Left lung (tissue), 10 donors: ENCODE measurements around the gene ZNF585A. TPM values are rescaled to one million over a fixed set of nuclear protein-coding genes. Genes with fewer than 3 reads are reported as not detected.
"Not testable (repeated sequence)": the region's sequence is repeated elsewhere in the genome, so short reads cannot be mapped to it uniquely, and the experiment has no call there.

Experiments used
- ATAC-seq: fragments of 200-7000 bp; cut with Tn5 transposase; one replicate; pipeline ENCODE4 v1.9.1; 2020; ENCODE audit warnings: moderate library complexity
- DNase-seq, 4 donors: peaks; one replicate each; pipeline ENCODE4 v3.0.0-alpha.2; 2013 to 2020
- H3K27ac ChIP-seq, 2 donors: fragments of 200-600 bp; sonication (generic) in 1 of 2; one replicate each; pipeline versions ENCODE4 v1.5.0 to v1.8.0; 2020 to 2021
- H3K27me3 ChIP-seq, 2 donors: fragments of 200-600 bp; sonication (generic) in 1 of 2; one replicate each; pipeline versions ENCODE4 v1.5.0 to v1.8.0; 2020 to 2021
- H3K36me3 ChIP-seq, 2 donors: fragments of 200-600 bp; sonication (generic) in 1 of 2; one replicate each; pipeline versions ENCODE4 v1.5.0 to v1.8.0; 2020 to 2021
- H3K4me1 ChIP-seq, 2 donors: fragments of 200-600 bp; one replicate each; pipeline ENCODE4 v1.8.0; 2021
- H3K4me3 ChIP-seq, 2 donors: fragments of 200-600 bp; sonication (generic) in 1 of 2; one replicate each; pipeline versions ENCODE4 v1.5.0 to v1.8.0; 2020 to 2021; ENCODE audit warnings: mild to moderate bottlenecking in 1 of 2
- H3K9me3 ChIP-seq, 2 donors: fragments of 200-600 bp; sonication (generic) in 1 of 2; one replicate each; pipeline versions ENCODE4 v1.5.0 to v1.8.0; 2020 to 2021
- intact Hi-C, 2 donors: fragments of 100-400 bp; cut with DNase I; formaldehyde crosslinking; loops; one replicate each; pipeline versions ENCODE4 v1.11.2 to v1.14.2; 2022
- polyA plus RNA-seq, 6 donors: library from polyadenylated mRNA; unstranded; fragments of 120-200 nt; gene quantifications; one replicate each; pipeline ENCODE4 v1.2.1, GENCODE V29; 2013; ENCODE audit not compliant: insufficient read length in 6 of 6
- total RNA-seq, 2 donors: library from RNA; stranded (reverse); fragmentation: NEBNext Ultra II Directional; extraction: Animal tissue kit (Norgen Biotek cat#: 25700); gene quantifications; one replicate each; pipeline ENCODE4 v1.2.1, GENCODE V29; 2021
- TF ChIP-seq, protein P1 (sequence below), 2 donors: fragments of 200-600 bp; sonication (generic) in 1 of 2; IDR thresholded peaks; one replicate each; pipeline versions ENCODE4 v1.5.0 to v1.8.0; 2021; ENCODE audit warnings: antibody characterized with exemption in 2 of 2
- donor health status: DM: no; HTN: yes; CAD: no.
- donor health status: DM: no; HTN: no; CAD: no.

The ZNF585A gene
- total and polyA plus RNA-seq, 8 donors: 9.6 to 17.5 (median 14.8) TPM

DNA sequence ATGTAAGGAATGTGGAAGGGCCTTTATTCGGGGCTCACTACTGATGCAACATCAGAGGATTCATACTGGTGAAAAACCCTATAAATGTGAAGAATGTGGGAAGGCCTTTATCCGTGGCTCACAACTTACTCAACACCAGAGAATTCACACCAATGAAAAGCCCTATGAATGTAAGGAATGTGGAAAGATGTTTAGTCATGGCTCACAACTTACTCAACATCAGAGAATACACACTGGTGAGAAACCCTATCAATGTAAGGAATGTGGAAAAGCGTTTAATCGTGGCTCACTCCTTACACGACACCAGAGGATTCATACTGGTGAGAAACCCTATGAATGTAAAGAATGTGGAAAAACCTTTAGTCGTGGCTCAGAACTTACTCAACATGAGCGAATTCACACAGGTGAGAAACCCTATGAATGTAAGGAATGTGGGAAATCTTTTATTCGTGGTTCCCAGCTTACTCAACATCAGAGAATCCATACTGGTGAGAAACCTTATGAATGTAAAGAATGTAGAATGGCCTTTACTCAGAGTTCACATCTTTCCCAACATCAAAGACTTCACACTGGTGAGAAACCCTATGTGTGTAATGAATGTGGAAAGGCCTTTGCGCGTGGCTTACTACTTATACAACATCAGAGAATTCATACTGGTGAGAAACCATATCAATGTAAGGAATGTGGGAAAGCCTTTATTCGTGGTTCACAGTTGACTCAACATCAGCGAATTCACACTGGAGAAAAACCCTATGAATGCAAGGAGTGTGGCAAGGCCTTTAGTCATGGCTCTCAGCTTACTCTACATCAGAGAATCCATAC is 44.3 kb downstream of the ZNF585A start:
- Histone ChIP-seq H3K4me3 (no peak overlapping the region), H3K9me3 (peaks cover 43 to 100% of the 10 kb centered on the region in 2 donors), H3K27me3 (no peaks in the 10 kb centered on the region), H3K4me1 (no peaks in the 10 kb centered on the region), H3K27ac (no peak overlapping the region), H3K36me3 (peaks cover 8 to 77% of the 10 kb centered on the region in 2 donors)
- DNase-seq: no peak
- intact Hi-C loops: no loop called here
- no peak for ATAC-seq
- TF ChIP-seq, protein P1, sequence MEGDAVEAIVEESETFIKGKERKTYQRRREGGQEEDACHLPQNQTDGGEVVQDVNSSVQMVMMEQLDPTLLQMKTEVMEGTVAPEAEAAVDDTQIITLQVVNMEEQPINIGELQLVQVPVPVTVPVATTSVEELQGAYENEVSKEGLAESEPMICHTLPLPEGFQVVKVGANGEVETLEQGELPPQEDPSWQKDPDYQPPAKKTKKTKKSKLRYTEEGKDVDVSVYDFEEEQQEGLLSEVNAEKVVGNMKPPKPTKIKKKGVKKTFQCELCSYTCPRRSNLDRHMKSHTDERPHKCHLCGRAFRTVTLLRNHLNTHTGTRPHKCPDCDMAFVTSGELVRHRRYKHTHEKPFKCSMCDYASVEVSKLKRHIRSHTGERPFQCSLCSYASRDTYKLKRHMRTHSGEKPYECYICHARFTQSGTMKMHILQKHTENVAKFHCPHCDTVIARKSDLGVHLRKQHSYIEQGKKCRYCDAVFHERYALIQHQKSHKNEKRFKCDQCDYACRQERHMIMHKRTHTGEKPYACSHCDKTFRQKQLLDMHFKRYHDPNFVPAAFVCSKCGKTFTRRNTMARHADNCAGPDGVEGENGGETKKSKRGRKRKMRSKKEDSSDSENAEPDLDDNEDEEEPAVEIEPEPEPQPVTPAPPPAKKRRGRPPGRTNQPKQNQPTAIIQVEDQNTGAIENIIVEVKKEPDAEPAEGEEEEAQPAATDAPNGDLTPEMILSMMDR (IDR thresholded peaks at IDR 0.05): no peak

DNA sequence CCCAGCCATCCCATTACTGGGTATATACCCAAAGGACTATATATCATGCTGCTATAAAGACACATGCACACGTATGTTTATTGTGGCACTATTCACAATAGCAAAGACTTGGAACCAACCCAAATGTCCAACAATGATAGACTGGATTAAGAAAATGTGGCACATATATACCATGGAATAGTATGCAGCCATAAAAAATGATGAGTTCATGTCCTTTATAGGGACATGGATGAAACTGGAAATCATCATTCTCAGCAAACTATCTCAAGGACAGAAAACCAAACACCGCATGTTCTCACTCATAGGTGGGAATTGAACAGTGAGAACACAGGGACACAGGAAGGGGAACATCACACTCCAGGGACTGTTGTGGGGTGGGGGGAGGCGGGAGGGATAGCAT is 50.4 kb downstream of the ZNF585A start:
- H3K4me3 ChIP-seq, H3K27me3 ChIP-seq, ATAC-seq, H3K4me1 ChIP-seq, intact Hi-C loops, H3K27ac ChIP-seq, DNase-seq: not testable (repeated sequence)
- H3K36me3 ChIP-seq: peaks cover 3 to 33% of the 10 kb centered on the region in 2 donors
- H3K9me3 ChIP-seq: peaks cover 13 to 79% of the 10 kb centered on the region in 2 donors

DNA sequence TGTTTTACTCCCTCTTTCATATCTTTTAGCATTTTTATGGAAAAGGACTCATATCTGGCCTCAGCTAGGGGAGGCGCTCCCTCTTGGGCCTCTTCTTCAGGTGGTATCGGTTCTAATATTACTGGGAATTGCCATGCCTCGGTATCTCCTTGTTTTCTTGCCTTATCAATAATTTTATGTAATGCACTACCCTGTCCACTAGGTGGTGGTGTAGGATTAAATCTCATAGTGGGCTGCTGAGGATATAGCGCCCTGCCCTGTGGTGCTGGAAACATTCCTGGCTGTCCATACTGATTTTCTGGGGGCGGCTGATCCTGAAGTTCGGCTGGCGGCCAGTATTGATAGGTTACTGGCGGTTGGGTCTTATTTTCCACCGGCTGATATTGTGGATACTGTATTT is 58.5 kb downstream of the ZNF585A start:
- TF ChIP-seq, protein P1 (IDR thresholded peaks at IDR 0.05): no peak
- Histone ChIP-seq H3K27ac (no peak overlapping the region), H3K27me3 (no peaks in the 10 kb centered on the region), H3K4me3 (no peak overlapping the region), H3K9me3 (peaks cover 0 to 91% of the 10 kb centered on the region in 2 donors), H3K36me3 (peaks cover 0 to 80% of the 10 kb centered on the region in 2 donors), H3K4me1 (no peaks in the 10 kb centered on the region)
- DNase-seq (no peak), ATAC-seq (no peak)
- intact Hi-C loops: no loop called here

DNA sequence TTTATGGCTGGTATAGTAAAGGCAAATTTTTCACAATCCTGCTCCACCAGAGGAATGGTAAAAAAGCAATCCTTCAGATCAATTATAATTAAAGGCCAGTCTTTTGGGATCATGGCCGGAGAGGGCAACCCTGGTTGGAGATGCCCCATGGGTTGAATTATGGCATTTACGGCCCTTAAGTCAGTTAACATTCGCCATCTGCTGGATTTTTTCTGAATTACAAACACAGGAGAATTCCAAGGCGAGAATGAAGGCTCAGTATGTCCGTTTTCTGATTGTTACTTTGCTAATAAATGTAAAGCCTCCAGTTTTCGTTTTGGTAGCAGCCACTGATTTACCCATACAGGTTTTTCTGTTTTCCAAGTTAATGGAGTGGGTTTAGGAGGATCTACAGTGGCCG is 60.7 kb downstream of the ZNF585A start:
- H3K27me3 ChIP-seq, DNase-seq, ATAC-seq, H3K4me1 ChIP-seq, intact Hi-C loops, H3K4me3 ChIP-seq, H3K27ac ChIP-seq: not testable (repeated sequence)
- peaks cover 0 to 98% of the 10 kb centered on the region in 2 donors for H3K36me3 ChIP-seq
- H3K9me3 ChIP-seq: peaks cover 0 to 98% of the 10 kb centered on the region in 2 donors

DNA sequence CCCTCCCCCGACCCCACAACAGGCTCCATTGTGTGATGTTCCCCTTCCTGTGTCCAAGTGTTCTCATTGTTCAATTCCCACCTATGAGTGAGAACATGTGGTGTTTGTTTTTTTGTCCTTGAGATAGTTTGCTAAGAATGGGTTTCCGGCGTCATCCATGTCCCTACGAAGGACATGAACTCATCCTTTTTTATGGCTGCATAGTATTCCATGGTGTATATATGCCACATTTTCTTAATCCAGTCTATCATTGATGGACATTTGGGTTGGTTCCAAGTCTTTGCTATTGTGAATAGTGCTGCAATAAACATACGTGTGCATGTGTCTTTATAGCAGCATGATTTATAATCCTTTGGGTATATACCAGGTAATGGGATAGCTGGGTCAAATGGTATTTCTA is 68.4 kb downstream of the ZNF585A start:
- not testable (repeated sequence) for H3K27ac ChIP-seq

DNA sequence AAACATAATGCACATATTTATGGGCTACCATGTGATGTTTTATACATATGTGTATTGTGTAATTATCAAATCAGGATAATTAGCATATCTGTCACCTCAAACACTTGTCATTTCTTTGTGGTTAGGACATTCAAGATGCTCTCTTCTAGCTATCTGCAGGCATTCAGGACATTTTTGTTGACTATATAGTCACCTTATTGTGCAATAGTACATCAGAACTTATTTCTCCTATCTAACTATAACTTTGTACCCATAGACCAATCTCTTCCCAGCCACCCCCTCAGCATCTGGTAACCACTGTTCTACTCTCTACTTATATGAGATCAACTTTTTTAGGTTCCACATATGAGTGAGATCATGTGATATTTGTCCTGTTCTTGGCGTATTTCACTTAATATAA is 73.9 kb downstream of the ZNF585A start:
- TF ChIP-seq, protein P1 (IDR thresholded peaks at IDR 0.05): no peak
- Histone ChIP-seq H3K36me3 (peaks cover 0 to 100% of the 10 kb centered on the region in 2 donors), H3K4me3 (no peak overlapping the region), H3K27ac (no peak overlapping the region), H3K9me3 (peaks cover 13 to 100% of the 10 kb centered on the region in 2 donors), H3K4me1 (no peaks in the 10 kb centered on the region), H3K27me3 (no peaks in the 10 kb centered on the region)
- no peak for DNase-seq
- intact Hi-C loops: no loop called here
- no peak for ATAC-seq

More for the DNA sequence above, 68.4 kb downstream of the ZNF585A start:
- intact Hi-C loops, DNase-seq, H3K4me1 ChIP-seq, H3K4me3 ChIP-seq, H3K27me3 ChIP-seq, ATAC-seq: not testable (repeated sequence)
- Histone ChIP-seq H3K9me3 (peaks cover 4 to 92% of the 10 kb centered on the region in 2 donors), H3K36me3 (peaks cover 0 to 94% of the 10 kb centered on the region in 2 donors)
